HCT116 (cell line): ENCODE data around the gene HIVEP1.

Experiments
- EZH2 ChIP-seq: fragments of 200-600 bp; sonication (generic); IDR thresholded peaks from 2 replicates; pipeline ENCODE4 v1.6.1; 2017; ENCODE audit warnings: antibody characterized with exemption, mixed run types
- EZH2phosphoT487 ChIP-seq: fragments of 200-600 bp; IDR thresholded peaks from 2 replicates; pipeline ENCODE4 v1.6.1; 2018; ENCODE audit warnings: antibody characterized with exemption, borderline replicate concordance
- POLR2A ChIP-seq: IDR thresholded peaks from 2 replicates; pipeline ENCODE4 v1.7.0; 2011; ENCODE audit warnings: borderline replicate concordance; ENCODE audit not compliant: insufficient read depth, insufficient read length; ENCODE audit errors: extremely low read depth
- POLR2AphosphoS5 ChIP-seq: IDR thresholded peaks from 2 replicates; pipeline ENCODE4 v1.6.1; 2011; ENCODE audit warnings: mild to moderate bottlenecking, low read depth, low read length, moderate library complexity
- SIN3A ChIP-seq: IDR thresholded peaks from 2 replicates; pipeline ENCODE4 v1.6.1; 2012; ENCODE audit warnings: low read depth
- TCF7L2 ChIP-seq: IDR thresholded peaks from 2 replicates; pipeline ENCODE4 v1.7.0; 2011; ENCODE audit warnings: borderline replicate concordance, inconsistent platforms; ENCODE audit not compliant: insufficient read depth, insufficient read length; ENCODE audit errors: extremely low read depth
- YY1 ChIP-seq: IDR thresholded peaks from 2 replicates; pipeline ENCODE4 v1.6.1; 2011; ENCODE audit warnings: low read length, low read depth, moderate library complexity, mild to moderate bottlenecking; ENCODE audit not compliant: insufficient replicate concordance; ENCODE audit errors: extremely low read depth
- ZNF274 ChIP-seq: fragments of 200-500 bp; sonication (Bioruptor generic); IDR thresholded peaks from 2 replicates; pipeline ENCODE4 v1.6.1; 2014; ENCODE audit warnings: mild to moderate bottlenecking, low read depth, low read length, inconsistent platforms
- TF ChIP-seq, protein P1 (sequence below), 3 experiments: fragments of 200-600 bp in 1 of 3; sonication (generic) in 1 of 3; IDR thresholded peaks in 2 of 3; conservative IDR thresholded peaks in 1 of 3; 2 replicates each; pipeline ENCODE4 v1.5.1; 2012 to 2017; ENCODE audit warnings: low read depth in 2 of 3, low read length in 2 of 3, antibody characterized with exemption in 1 of 3, borderline replicate concordance in 1 of 3, control low read depth in 1 of 3, mild to moderate bottlenecking in 1 of 3, mixed read lengths in 1 of 3, mixed run types in 1 of 3, moderate library complexity in 1 of 3; ENCODE audit not compliant: insufficient read depth in 1 of 3
- TF ChIP-seq, protein P2 (sequence below): IDR thresholded peaks from 2 replicates; pipeline ENCODE4 v1.6.1; 2012
- TF ChIP-seq, protein P3 (sequence below): IDR thresholded peaks from 2 replicates; pipeline ENCODE4 v1.6.1; 2012

DNA sequence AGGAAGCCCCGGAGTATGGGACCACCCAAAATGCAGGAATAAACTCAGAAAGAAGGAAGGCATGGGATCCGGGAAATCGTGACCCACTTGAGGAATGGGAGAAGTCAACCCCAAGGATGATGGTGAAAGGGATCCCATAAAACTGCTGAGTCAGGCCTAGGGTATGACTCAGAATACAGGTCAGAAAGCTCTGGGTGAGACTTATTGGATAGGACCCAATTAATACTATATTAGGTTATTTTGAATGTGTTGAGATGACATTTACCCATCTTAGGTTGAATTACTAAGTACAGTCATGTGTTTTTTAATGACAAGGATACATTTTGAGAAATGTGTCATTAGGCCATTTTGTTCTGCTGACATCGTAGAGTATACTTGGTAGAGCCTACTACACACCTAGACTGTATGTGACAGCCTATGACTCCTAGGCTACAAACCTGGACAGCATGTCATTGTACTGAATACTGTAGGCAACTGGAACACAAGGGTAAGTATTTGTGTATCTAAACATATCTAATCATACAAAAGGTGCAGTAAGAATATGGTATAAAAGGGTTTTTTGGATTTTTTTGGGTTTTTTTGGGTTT is 17.1 kb upstream of the HIVEP1 start:
- TF ChIP-seq, protein P1, sequence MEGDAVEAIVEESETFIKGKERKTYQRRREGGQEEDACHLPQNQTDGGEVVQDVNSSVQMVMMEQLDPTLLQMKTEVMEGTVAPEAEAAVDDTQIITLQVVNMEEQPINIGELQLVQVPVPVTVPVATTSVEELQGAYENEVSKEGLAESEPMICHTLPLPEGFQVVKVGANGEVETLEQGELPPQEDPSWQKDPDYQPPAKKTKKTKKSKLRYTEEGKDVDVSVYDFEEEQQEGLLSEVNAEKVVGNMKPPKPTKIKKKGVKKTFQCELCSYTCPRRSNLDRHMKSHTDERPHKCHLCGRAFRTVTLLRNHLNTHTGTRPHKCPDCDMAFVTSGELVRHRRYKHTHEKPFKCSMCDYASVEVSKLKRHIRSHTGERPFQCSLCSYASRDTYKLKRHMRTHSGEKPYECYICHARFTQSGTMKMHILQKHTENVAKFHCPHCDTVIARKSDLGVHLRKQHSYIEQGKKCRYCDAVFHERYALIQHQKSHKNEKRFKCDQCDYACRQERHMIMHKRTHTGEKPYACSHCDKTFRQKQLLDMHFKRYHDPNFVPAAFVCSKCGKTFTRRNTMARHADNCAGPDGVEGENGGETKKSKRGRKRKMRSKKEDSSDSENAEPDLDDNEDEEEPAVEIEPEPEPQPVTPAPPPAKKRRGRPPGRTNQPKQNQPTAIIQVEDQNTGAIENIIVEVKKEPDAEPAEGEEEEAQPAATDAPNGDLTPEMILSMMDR (IDR thresholded peaks at IDR 0.05 in 2 of 3, conservative IDR thresholded peaks at IDR 0.05 in 1 of 3; ENCODE audit: borderline replicate concordance in 1 of 3, insufficient read depth in 1 of 3, low read depth in 2 of 3, low read length in 2 of 3), result no peak
- TF ChIP-seq EZH2phosphoT487 (no peak), POLR2AphosphoS5 (no peak), POLR2A (no peak), YY1 (no peak), SIN3A (no peak), ZNF274 (no peak), TCF7L2 (no peak), EZH2 (no peak)
- TF ChIP-seq, protein P2, sequence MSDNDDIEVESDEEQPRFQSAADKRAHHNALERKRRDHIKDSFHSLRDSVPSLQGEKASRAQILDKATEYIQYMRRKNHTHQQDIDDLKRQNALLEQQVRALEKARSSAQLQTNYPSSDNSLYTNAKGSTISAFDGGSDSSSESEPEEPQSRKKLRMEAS, result no peak
- TF ChIP-seq, protein P3, sequence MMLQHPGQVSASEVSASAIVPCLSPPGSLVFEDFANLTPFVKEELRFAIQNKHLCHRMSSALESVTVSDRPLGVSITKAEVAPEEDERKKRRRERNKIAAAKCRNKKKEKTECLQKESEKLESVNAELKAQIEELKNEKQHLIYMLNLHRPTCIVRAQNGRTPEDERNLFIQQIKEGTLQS, result no peak
